Fibroblast of lung (primary cell): Measurements from ENCODE around the gene NOXO1. TPM values are rescaled to one million over a fixed set of nuclear protein-coding genes. Genes with fewer than 3 reads are reported as not detected.

ENCODE experiments used
- DNase-seq, 2 donors: peaks; one replicate each; pipeline versions ENCODE4 v3.0.0 to v3.0.0-alpha.2; 2010; ENCODE audit warnings: low read depth in 2 of 2
- H2AFZ ChIP-seq: 2 replicates; pipeline ENCODE4 v1.5.1; 2012; ENCODE audit warnings: low read length, control low read depth, inconsistent platforms
- H3K27ac ChIP-seq: 2 replicates; pipeline ENCODE4 v1.5.1; 2011; ENCODE audit warnings: low read length, control low read depth; ENCODE audit not compliant: insufficient read depth
- H3K27me3 ChIP-seq: 2 replicates; pipeline ENCODE4 v1.5.1; 2011; ENCODE audit warnings: mild to moderate bottlenecking, low read length; ENCODE audit not compliant: control insufficient read depth, insufficient read depth
- H3K36me3 ChIP-seq: 2 replicates; pipeline ENCODE4 v1.5.1; 2011; ENCODE audit warnings: low read length; ENCODE audit not compliant: control insufficient read depth, insufficient read depth
- H3K4me1 ChIP-seq: 2 replicates; pipeline ENCODE4 v1.5.1; 2011; ENCODE audit warnings: low read length; ENCODE audit not compliant: control insufficient read depth, insufficient read depth; ENCODE audit errors: extremely low read depth
- H3K4me2 ChIP-seq: 2 replicates; pipeline ENCODE4 v1.5.1; 2011; ENCODE audit warnings: low read length, control low read depth; ENCODE audit not compliant: insufficient read depth; ENCODE audit errors: extremely low read depth
- H3K4me3 ChIP-seq, 4 experiments: fragments of 200-600 bp in 1 of 4; sonication (generic) in 1 of 4; replicated peaks in 1 of 4; 2 replicates each; pipeline ENCODE4 v1.5.1; 2011 to 2016; ENCODE audit warnings: low read length in 4 of 4, low read depth in 3 of 4, mild to moderate bottlenecking in 3 of 4, control low read depth in 2 of 4, inconsistent platforms in 1 of 4, mixed read lengths in 1 of 4; ENCODE audit not compliant: insufficient read depth in 1 of 4; ENCODE audit errors: control extremely low read depth in 1 of 4
- H3K79me2 ChIP-seq: 2 replicates; pipeline ENCODE4 v1.5.1; 2012; ENCODE audit warnings: mild to moderate bottlenecking, low read length, inconsistent platforms; ENCODE audit not compliant: control insufficient read depth, insufficient read depth
- H3K9ac ChIP-seq: 2 replicates; pipeline ENCODE4 v1.5.1; 2011; ENCODE audit warnings: mild to moderate bottlenecking, low read length, control low read depth; ENCODE audit not compliant: insufficient read depth
- H3K9me3 ChIP-seq: 2 replicates; pipeline ENCODE4 v1.5.1; 2012; ENCODE audit warnings: low read depth, low read length; ENCODE audit not compliant: control insufficient read depth, insufficient read depth
- H4K20me1 ChIP-seq: 2 replicates; pipeline ENCODE4 v1.5.1; 2011; ENCODE audit warnings: low read length; ENCODE audit not compliant: control insufficient read depth, insufficient read depth; ENCODE audit errors: extremely low read depth
- EZH2 ChIP-seq: IDR thresholded peaks from 2 replicates; pipeline ENCODE4 v1.5.1; 2012; ENCODE audit warnings: low read length, control low read depth, mild to moderate bottlenecking; ENCODE audit errors: missing control alignments
- polyA plus RNA-seq, 2 donors: library from polyadenylated mRNA; depleted of rRNA in 1 of 2; stranded (reverse) in 1 of 2; unstranded in 1 of 2; fragments of >200 nt; gene quantifications; 2 replicates each; pipeline ENCODE4 v1.2.1, GENCODE V29; 2011 to 2012; ENCODE audit warnings: missing spikeins in 1 of 2
- total RNA-seq: library from RNA; depleted of rRNA; stranded (reverse); fragments of >200 nt; gene quantifications from 2 replicates; pipeline ENCODE4 v1.2.1, GENCODE V29; 2014
- TF ChIP-seq, protein P1 (sequence below), 2 donors: IDR thresholded peaks in 1 of 2; conservative IDR thresholded peaks in 1 of 2; 1 replicate in 1 of 2; 2 replicates in 1 of 2; pipeline ENCODE4 v1.5.1; 2011 to 2012; ENCODE audit warnings: low read length in 2 of 2, control low read depth in 1 of 2, inconsistent platforms in 1 of 2, low read depth in 1 of 2, mild to moderate bottlenecking in 1 of 2

Gene NOXO1
- total and polyA plus RNA-seq, 2 donors (not counting 1 experiment from before 2014, with no cell fraction given): 0.03 TPM; not detected in 1

DNA sequence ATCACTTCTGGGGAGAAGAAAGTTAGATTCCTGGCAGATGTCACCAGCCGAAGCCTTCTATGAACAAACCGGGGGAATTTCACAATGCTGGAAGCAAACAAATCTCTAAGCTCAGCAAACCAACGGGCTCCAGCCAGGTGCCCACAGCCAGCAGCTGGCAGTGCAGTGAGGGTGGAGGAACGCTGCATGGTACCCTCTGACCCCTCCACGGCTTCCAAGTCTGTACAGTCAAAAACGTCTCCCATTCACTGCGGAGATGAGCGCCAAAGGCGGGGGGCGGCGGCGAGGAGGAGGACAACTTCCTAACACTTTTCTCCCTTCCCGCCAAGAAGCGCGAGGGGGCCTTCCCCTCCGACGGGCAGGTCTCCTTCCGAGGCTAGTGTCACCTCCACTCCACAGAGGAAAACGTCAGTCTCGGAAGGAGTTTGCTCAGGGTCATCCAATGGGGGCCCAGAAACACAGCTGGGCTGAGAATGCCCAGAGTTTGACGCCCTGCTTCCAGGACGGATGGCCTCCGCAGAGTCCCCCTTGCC is 27.4 kb upstream of the NOXO1 start:
- Histone ChIP-seq H2AFZ (no peak overlapping the region), H3K36me3 (peaks cover 7% of the 10 kb centered on the region), H3K4me1 (peaks cover 24% of the 10 kb centered on the region), H3K27ac (peak overlapping the region; percentile 85), H3K4me2 (peak overlapping the region; percentile 95), H3K79me2 (peaks cover 60% of the 10 kb centered on the region), H3K9me3 (no peaks in the 10 kb centered on the region), H3K9ac (peak overlapping the region; percentile 97), H4K20me1 (no peaks in the 10 kb centered on the region), H3K27me3 (no peaks in the 10 kb centered on the region), H3K4me3 (peak overlapping the region; percentile 58 to 82 (median 71))
- peak in 1 of 2 donors; percentile 59 for DNase-seq
- TF ChIP-seq, protein P1, sequence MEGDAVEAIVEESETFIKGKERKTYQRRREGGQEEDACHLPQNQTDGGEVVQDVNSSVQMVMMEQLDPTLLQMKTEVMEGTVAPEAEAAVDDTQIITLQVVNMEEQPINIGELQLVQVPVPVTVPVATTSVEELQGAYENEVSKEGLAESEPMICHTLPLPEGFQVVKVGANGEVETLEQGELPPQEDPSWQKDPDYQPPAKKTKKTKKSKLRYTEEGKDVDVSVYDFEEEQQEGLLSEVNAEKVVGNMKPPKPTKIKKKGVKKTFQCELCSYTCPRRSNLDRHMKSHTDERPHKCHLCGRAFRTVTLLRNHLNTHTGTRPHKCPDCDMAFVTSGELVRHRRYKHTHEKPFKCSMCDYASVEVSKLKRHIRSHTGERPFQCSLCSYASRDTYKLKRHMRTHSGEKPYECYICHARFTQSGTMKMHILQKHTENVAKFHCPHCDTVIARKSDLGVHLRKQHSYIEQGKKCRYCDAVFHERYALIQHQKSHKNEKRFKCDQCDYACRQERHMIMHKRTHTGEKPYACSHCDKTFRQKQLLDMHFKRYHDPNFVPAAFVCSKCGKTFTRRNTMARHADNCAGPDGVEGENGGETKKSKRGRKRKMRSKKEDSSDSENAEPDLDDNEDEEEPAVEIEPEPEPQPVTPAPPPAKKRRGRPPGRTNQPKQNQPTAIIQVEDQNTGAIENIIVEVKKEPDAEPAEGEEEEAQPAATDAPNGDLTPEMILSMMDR (conservative IDR thresholded peaks at IDR 0.05 in 1 of 2, IDR thresholded peaks at IDR 0.05 in 1 of 2; ENCODE audit: low read depth in 1 of 2, low read length in 2 of 2): no peak
- no peak for TF ChIP-seq EZH2

- DNase-seq: peak; percentile 64 to 70
Observed at GRCh38 chr16:2008009-2008526, 26.8 kb upstream of the NOXO1 start.

GRCh38 chr16:2007081-2007836 is 26.0 kb upstream of the NOXO1 start:
- Histone ChIP-seq H3K9me3 (no peaks in the 10 kb centered on the region), H3K9ac (peak overlapping the region; percentile 33), H3K4me3 (peak overlapping the region; percentile 58 to 82 (median 71)), H3K79me2 (peaks cover 71% of the 10 kb centered on the region), H3K4me1 (peaks cover 24% of the 10 kb centered on the region), H3K27ac (peak overlapping the region; percentile 59), H4K20me1 (no peaks in the 10 kb centered on the region), H2AFZ (no peak overlapping the region), H3K36me3 (peaks cover 18% of the 10 kb centered on the region), H3K27me3 (no peaks in the 10 kb centered on the region), H3K4me2 (peak overlapping the region; percentile 95)
- TF ChIP-seq EZH2: no peak
- TF ChIP-seq, protein P1 (conservative IDR thresholded peaks at IDR 0.05 in 1 of 2, IDR thresholded peaks at IDR 0.05 in 1 of 2; ENCODE audit: low read depth in 1 of 2, low read length in 2 of 2): no peak
- no peak for DNase-seq

More at GRCh38 chr16:2008009-2008526, 26.8 kb upstream of the NOXO1 start:
- Histone ChIP-seq H3K27ac (peak overlapping the region; percentile 85), H2AFZ (no peak overlapping the region), H3K9me3 (no peaks in the 10 kb centered on the region), H3K4me3 (peak overlapping the region; percentile 58 to 82 (median 71)), H4K20me1 (no peaks in the 10 kb centered on the region), H3K36me3 (peaks cover 12% of the 10 kb centered on the region), H3K9ac (no peak overlapping the region), H3K79me2 (peaks cover 66% of the 10 kb centered on the region), H3K4me1 (peaks cover 24% of the 10 kb centered on the region), H3K27me3 (no peaks in the 10 kb centered on the region), H3K4me2 (peak overlapping the region; percentile 95)
- TF ChIP-seq EZH2: no peak
- TF ChIP-seq, protein P1 (conservative IDR thresholded peaks at IDR 0.05 in 1 of 2, IDR thresholded peaks at IDR 0.05 in 1 of 2; ENCODE audit: low read depth in 1 of 2, low read length in 2 of 2): no peak
